Measurements from ENCODE around the gene PHKG2.
A peak's percentile ranks its signal among the peaks of the same experiment; 100 is the strongest.
"Not testable (repeated sequence)": the region's sequence is repeated elsewhere in the genome, so short reads cannot be mapped to it uniquely, and the experiment has no call there.

PHKG2 gene

GRCh38 chr16:30747799-30748633 is at the start of gene PHKG2:
TSS of gene PHKG2 (plus strand) at chr16:30748425. CDS start at chr16:30748821, 396 bp downstream.
- TF ChIP-seq, protein P1, sequence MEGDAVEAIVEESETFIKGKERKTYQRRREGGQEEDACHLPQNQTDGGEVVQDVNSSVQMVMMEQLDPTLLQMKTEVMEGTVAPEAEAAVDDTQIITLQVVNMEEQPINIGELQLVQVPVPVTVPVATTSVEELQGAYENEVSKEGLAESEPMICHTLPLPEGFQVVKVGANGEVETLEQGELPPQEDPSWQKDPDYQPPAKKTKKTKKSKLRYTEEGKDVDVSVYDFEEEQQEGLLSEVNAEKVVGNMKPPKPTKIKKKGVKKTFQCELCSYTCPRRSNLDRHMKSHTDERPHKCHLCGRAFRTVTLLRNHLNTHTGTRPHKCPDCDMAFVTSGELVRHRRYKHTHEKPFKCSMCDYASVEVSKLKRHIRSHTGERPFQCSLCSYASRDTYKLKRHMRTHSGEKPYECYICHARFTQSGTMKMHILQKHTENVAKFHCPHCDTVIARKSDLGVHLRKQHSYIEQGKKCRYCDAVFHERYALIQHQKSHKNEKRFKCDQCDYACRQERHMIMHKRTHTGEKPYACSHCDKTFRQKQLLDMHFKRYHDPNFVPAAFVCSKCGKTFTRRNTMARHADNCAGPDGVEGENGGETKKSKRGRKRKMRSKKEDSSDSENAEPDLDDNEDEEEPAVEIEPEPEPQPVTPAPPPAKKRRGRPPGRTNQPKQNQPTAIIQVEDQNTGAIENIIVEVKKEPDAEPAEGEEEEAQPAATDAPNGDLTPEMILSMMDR (conservative IDR thresholded peaks at IDR 0.05; ENCODE audit: low read length) = no peak
- DNase-seq (ENCODE audit: low read depth) = peak; percentile 99
- H3K4me3 ChIP-seq (ENCODE audit: low read length) = peak within 1 kb of the TSS; percentile 84

GRCh38 chr16:30698816-30699614 is 49.2 kb upstream of the PHKG2 start, which contains the start of gene SRCAP:
TSS of gene SRCAP (plus strand) at chr16:30699171. CDS start at chr16:30700825, 1,654 bp downstream.
- TF ChIP-seq, protein P1 (conservative IDR thresholded peaks at IDR 0.05; ENCODE audit: low read length) = no peak
- peak; percentile 69 for DNase-seq (ENCODE audit: low read depth)
- peak within 1 kb of the TSS; percentile 93 for H3K4me3 ChIP-seq (ENCODE audit: low read length)

- DNase-seq (ENCODE audit: low read depth) = no peak
- TF ChIP-seq, protein P1 (conservative IDR thresholded peaks at IDR 0.05; ENCODE audit: low read length) = no peak
Measured at GRCh38 chr16:30699615-30700099, 48.6 kb upstream of the PHKG2 start.

DNA sequence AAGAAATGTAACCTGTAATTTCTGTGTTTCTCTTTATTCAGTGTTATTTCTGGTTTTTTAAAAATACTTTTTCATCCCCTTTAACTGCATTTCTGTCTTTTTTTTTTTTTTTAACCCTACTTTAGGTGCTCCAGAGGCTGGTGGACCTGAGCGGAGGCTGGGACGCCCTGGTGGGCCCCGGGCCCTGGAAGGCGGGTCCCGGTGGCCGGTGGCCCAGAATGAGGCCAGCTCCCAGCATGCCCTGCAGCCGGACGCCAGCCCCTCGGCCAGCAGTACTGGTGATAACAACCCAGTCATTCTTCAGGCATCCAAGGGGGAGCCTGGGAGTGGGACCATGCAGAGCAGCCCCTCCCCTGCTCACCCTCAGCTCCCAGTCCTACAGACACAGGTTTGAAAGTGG is 47.7 kb upstream of the PHKG2 start:
- H3K4me3 ChIP-seq (ENCODE audit: low read length) = no peak overlapping the region
- DNase-seq (ENCODE audit: low read depth) = no peak
- TF ChIP-seq, protein P1 (conservative IDR thresholded peaks at IDR 0.05; ENCODE audit: low read length) = no peak

More at GRCh38 chr16:30699615-30700099, 48.6 kb upstream of the PHKG2 start:
- peak overlapping the region; percentile 93 for H3K4me3 ChIP-seq (ENCODE audit: low read length)

DNA sequence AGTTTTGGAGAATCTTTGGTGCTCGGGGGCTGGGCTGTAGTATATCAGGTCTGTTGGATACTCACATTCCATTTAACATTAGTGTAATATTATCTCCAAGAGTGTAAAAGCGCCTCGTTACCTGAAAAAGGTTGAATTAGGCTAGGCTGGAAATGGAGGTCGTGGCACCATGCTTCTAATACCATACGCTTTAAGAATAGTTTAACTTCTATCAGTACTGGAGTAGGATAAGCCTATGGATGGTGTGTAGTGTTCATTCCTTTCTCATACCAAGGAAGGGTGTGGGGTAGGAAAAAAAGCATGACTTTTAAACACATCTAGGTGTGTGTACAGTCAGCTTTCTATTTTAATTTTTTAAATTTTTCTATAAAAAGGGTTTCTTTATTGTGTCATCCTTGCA is 47.3 kb upstream of the PHKG2 start:
- H3K4me3 ChIP-seq (ENCODE audit: low read length) = no peak overlapping the region
- TF ChIP-seq, protein P1 (conservative IDR thresholded peaks at IDR 0.05; ENCODE audit: low read length) = no peak
- DNase-seq (ENCODE audit: low read depth) = no peak

- DNase-seq (ENCODE audit: low read depth); H3K4me3 ChIP-seq (ENCODE audit: low read length): not testable (repeated sequence)
Measured at GRCh38 chr16:30703071-30703470, 45.2 kb upstream of the PHKG2 start.

- H3K4me3 ChIP-seq (ENCODE audit: low read length) = no peak overlapping the region
- no peak for DNase-seq (ENCODE audit: low read depth)
- TF ChIP-seq, protein P1 (conservative IDR thresholded peaks at IDR 0.05; ENCODE audit: low read length) = no peak
Measured at GRCh38 chr16:30703971-30704370, 44.3 kb upstream of the PHKG2 start.

Data from AG10803 (cell line).